IMR-90 (cell line): ENCODE results near the gene SET. TPM values are rescaled to one million over a fixed set of nuclear protein-coding genes. Genes with fewer than 3 reads are reported as not detected.

ENCODE experiments used
- ATAC-seq: fragments of 200-7000 bp; cut with Tn5 transposase; 2 replicates; pipeline ENCODE4 v1.9.1; 2020; ENCODE audit warnings: low read depth, mild to moderate bottlenecking, moderate library complexity
- BruUV-seq: library from RNA; stranded (reverse); fragments of 400-500 nt; replicated peaks from 2 replicates; lab custom pipeline; 2021; lab: Mats Ljungman, UMichigan
- CTCF ChIA-PET: fragments of 300-600 bp; formaldehyde crosslinking; extraction: SDS; loops from one replicate; lab custom pipeline; 2021; ENCODE audit warnings: antibody characterized with exemption; lab: Yijun Ruan, JAX
- POLR2A ChIA-PET: fragments of 300-600 bp; sonication (Branson Sonifier 250); formaldehyde crosslinking; loops from one replicate; lab custom pipeline; 2022; ENCODE audit warnings: antibody characterized with exemption; ENCODE audit not compliant: unreplicated experiment; lab: Charles Lee
- DNase-seq: peaks from one replicate; pipeline ENCODE4 v3.0.0; 2013
- H2AFZ ChIP-seq: replicated peaks from 2 replicates; pipeline ENCODE3; 2013; ENCODE audit warnings: low read length, mild to moderate bottlenecking; ENCODE audit not compliant: poor library complexity
- H2AK5ac ChIP-seq: 2 replicates; pipeline ENCODE4 v1.6.1; 2013; ENCODE audit warnings: low read depth, low read length, inconsistent platforms
- H2AK9ac ChIP-seq: replicated peaks from 2 replicates; pipeline ENCODE3; 2013; ENCODE audit warnings: mild to moderate bottlenecking, low read depth, low read length, moderate library complexity; ENCODE audit not compliant: poor library complexity
- H2BK120ac ChIP-seq: 2 replicates; pipeline ENCODE4 v1.6.1; 2013; ENCODE audit warnings: low read depth, low read length, inconsistent platforms
- H2BK15ac ChIP-seq: 3 replicates; pipeline ENCODE4 v1.6.1; 2013; ENCODE audit warnings: low read depth, low read length, inconsistent platforms
- H2BK20ac ChIP-seq: 2 replicates; pipeline ENCODE4 v1.6.1; 2013; ENCODE audit warnings: low read depth, mild to moderate bottlenecking, inconsistent platforms, low read length, moderate library complexity
- H2BK5ac ChIP-seq: 2 replicates; pipeline ENCODE4 v1.6.1; 2013; ENCODE audit warnings: mild to moderate bottlenecking, low read depth, low read length, inconsistent platforms; ENCODE audit not compliant: poor library complexity, severe bottlenecking
- H3K14ac ChIP-seq: replicated peaks from 2 replicates; pipeline ENCODE4 v1.6.1; 2013; ENCODE audit warnings: low read depth, low read length, inconsistent platforms
- H3K18ac ChIP-seq: 2 replicates; pipeline ENCODE4 v1.6.1; 2013; ENCODE audit warnings: low read depth, low read length, control low read depth
- H3K23ac ChIP-seq: 2 replicates; pipeline ENCODE4 v1.6.1; 2013; ENCODE audit warnings: low read depth, low read length, inconsistent platforms
- H3K27ac ChIP-seq: 2 replicates; pipeline ENCODE4 v1.5.1; 2013; ENCODE audit warnings: mild to moderate bottlenecking, control low read depth, low read length; ENCODE audit not compliant: insufficient read depth
- H3K27me3 ChIP-seq: 2 replicates; pipeline ENCODE4 v1.6.1; 2013; ENCODE audit warnings: low read length; ENCODE audit not compliant: control insufficient read depth, insufficient read depth
- H3K36me3 ChIP-seq: 2 replicates; pipeline ENCODE4 v1.6.1; 2013; ENCODE audit warnings: low read length, mixed read lengths; ENCODE audit not compliant: control insufficient read depth, insufficient read depth
- H3K4ac ChIP-seq: 2 replicates; pipeline ENCODE4 v1.6.1; 2013; ENCODE audit warnings: low read depth, low read length, inconsistent platforms
- H3K4me1 ChIP-seq: 2 replicates; pipeline ENCODE4 v1.6.1; 2013; ENCODE audit warnings: low read length, mixed read lengths; ENCODE audit not compliant: control insufficient read depth, insufficient read depth
- H3K4me2 ChIP-seq: 2 replicates; pipeline ENCODE4 v1.6.1; 2013; ENCODE audit warnings: low read depth, mild to moderate bottlenecking, control low read depth, low read length, moderate library complexity
- H3K4me3 ChIP-seq: 2 replicates; pipeline ENCODE4 v1.5.1; 2013; ENCODE audit warnings: low read depth, mild to moderate bottlenecking, control low read depth, low read length, moderate library complexity; ENCODE audit not compliant: insufficient read depth
- H3K56ac ChIP-seq: 2 replicates; pipeline ENCODE4 v1.6.1; 2013; ENCODE audit warnings: low read length, inconsistent platforms; ENCODE audit not compliant: insufficient read depth; ENCODE audit errors: extremely low read depth
- H3K79me1 ChIP-seq, 2 experiments: 2 replicates each; pipeline ENCODE4 v1.6.1; 2013; ENCODE audit warnings: low read length in 2 of 2, inconsistent platforms in 1 of 2, low read depth in 1 of 2
- H3K9ac ChIP-seq: 2 replicates; pipeline ENCODE4 v1.6.1; 2013; ENCODE audit warnings: low read depth, low read length, control low read depth
- H3K9me1 ChIP-seq: 2 replicates; pipeline ENCODE4 v1.6.1; 2013; ENCODE audit warnings: low read length, inconsistent platforms; ENCODE audit not compliant: insufficient read depth
- H3K9me3 ChIP-seq: 2 replicates; pipeline ENCODE4 v1.6.1; 2013; ENCODE audit warnings: low read length; ENCODE audit not compliant: control insufficient read depth, insufficient read depth
- H4K20me1 ChIP-seq: 2 replicates; pipeline ENCODE4 v1.6.1; 2013; ENCODE audit warnings: low read length, inconsistent platforms; ENCODE audit not compliant: insufficient read depth
- H4K5ac ChIP-seq: 2 replicates; pipeline ENCODE4 v1.6.1; 2013; ENCODE audit warnings: mild to moderate bottlenecking, low read depth, low read length, control low read depth
- H4K8ac ChIP-seq, 2 experiments: 2 replicates each; pipeline ENCODE4 v1.6.1; 2013; ENCODE audit warnings: low read depth in 2 of 2, low read length in 2 of 2, control low read depth in 1 of 2, inconsistent platforms in 1 of 2
- H4K91ac ChIP-seq: 2 replicates; pipeline ENCODE4 v1.6.1; 2013; ENCODE audit warnings: low read depth, low read length, inconsistent platforms; ENCODE audit not compliant: insufficient read depth
- BHLHE40 ChIP-seq: fragments of 150-350 bp; IDR thresholded peaks from 2 replicates; pipeline ENCODE4 v1.6.1; 2016; ENCODE audit warnings: mild to moderate bottlenecking, low read depth, low read length
- RAD21 ChIP-seq: IDR thresholded peaks from 2 replicates; pipeline ENCODE4 v1.6.1; 2012; ENCODE audit warnings: low read length, improper control_type of control experiment
- WGBS, 2 experiments: methylation state at CpG; one replicate each; pipeline versions ENCODE4 v1.1.5 to v1.1.7; 2013; ENCODE audit warnings: missing lambda C conversion rate in 2 of 2; ENCODE audit not compliant: insufficient read length in 1 of 2; ENCODE audit errors: extremely low coverage in 2 of 2; 5-methylcytosine and 5-hydroxymethylcytosine counted together
- dilution Hi-C: fragments of 300-500 bp; cut with HindIII; formaldehyde crosslinking; loops from one replicate; pipeline ENCODE4 v1.14.3; 2018; ENCODE audit warnings: low sequenced_read_pairs; ENCODE audit not compliant: unreplicated experiment
- in situ Hi-C: fragments of 300-500 bp; cut with MboI; formaldehyde crosslinking; loops from 3 replicates; pipeline ENCODE4 v1.14.3; 2019; ENCODE audit warnings: low sequenced_read_pairs, inconsistent platforms, mixed read lengths
- intact Hi-C: fragments of 100-400 bp; cut with micrococcal nuclease; formaldehyde crosslinking; loops from 2 replicates; pipeline ENCODE4 v1.10.0; 2022
- polyA plus RNA-seq, 3 experiments: library from polyadenylated mRNA; depleted of rRNA; stranded (reverse); fragments of >200 nt; gene quantifications; 2 replicates each; pipeline ENCODE4 v1.2.3, GENCODE V29; 2012; ENCODE audit warnings: low replicate concordance in 1 of 3
- total RNA-seq: library from RNA; depleted of rRNA; stranded (reverse); fragments of >200 nt; gene quantifications from 2 replicates; pipeline ENCODE4 v1.2.3, GENCODE V29; 2012
- TF ChIP-seq, protein P1 (sequence below): fragments of 150-350 bp; IDR thresholded peaks from 2 replicates; pipeline ENCODE4 v1.6.1; 2017; ENCODE audit warnings: mild to moderate bottlenecking, antibody characterized with exemption, low read length, low read depth

The SET gene
- total and polyA plus RNA-seq, 2 of the 4 experiments (the other 2 are of a cell fraction), result 104 to 182 TPM

DNA sequence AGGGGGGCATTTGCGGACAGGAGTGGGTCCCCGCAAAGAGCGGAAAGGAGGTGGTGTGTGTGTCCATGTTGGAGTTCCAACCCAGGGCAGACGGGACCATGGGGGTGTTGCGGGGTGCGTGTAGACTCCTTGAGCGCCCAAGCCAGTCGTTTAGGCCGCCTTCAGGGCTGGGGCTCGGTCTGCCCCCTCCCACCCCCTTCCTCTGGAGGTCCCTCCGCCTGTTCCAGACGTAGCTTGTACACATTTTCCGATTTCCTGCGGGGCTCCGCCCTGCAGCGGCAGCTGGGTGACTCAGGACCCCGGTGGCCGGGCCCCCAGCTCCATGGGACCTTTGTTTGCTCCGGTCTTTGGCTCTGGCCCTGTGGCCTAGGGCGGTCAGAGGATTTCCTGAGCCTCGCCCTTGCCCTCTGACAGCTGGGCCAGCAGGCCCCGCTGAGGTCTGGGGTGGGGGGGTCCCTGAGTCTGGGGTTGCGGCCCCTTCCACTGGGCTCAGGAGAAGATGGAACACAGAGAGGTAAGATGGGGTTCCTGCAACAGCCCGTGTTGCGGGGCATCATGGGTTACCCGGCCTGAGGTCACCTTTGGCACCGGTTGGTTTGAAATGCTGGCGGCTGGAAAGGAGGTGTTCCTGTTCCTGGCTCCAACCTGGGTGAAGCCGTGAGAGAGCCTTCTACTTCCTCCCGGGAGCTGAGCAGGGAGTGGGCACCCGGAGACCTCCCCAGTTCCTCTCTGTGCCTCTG lies 14.8 kb downstream of the SET start (continued):
- TF ChIP-seq, protein P1, sequence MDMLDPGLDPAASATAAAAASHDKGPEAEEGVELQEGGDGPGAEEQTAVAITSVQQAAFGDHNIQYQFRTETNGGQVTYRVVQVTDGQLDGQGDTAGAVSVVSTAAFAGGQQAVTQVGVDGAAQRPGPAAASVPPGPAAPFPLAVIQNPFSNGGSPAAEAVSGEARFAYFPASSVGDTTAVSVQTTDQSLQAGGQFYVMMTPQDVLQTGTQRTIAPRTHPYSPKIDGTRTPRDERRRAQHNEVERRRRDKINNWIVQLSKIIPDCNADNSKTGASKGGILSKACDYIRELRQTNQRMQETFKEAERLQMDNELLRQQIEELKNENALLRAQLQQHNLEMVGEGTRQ, result no peak

DNA sequence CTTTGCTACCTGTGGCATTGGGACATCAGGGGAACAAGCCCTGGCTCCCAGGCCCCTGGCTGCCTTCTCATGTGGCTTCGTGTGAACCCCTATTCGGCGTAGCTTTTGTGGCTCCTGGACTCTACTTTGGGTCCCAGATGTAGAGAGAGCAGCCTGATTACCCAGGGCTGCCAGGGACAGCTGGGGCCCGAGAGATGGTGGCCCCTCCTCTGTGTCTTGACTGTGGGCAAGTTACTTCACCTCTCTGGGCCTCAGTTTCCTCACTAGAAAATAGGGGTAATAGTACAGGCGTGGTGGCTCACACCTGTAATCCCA lies 15.3 kb downstream of the SET start:
- Histone ChIP-seq H2AK9ac (peak overlapping the region; percentile 31), H3K56ac (no peak overlapping the region), H3K27me3 (no peaks in the 10 kb centered on the region), H2BK120ac (no peak overlapping the region), H3K18ac (no peak overlapping the region), H3K4me2 (no peak overlapping the region), H3K9ac (no peak overlapping the region), H4K5ac (no peak overlapping the region), H3K36me3 (no peaks in the 10 kb centered on the region), H2AFZ (no peak overlapping the region), H3K4me3 (no peak overlapping the region), H3K79me1 (peaks cover 0 to 17% of the 10 kb centered on the region in 2 experiments; a peak in 3 of 4 replicates), H3K27ac (no peak overlapping the region), H2BK20ac (no peak overlapping the region), H3K9me1 (peaks cover 9% of the 10 kb centered on the region), H3K4ac (no peak overlapping the region), H4K8ac (no peak overlapping the region), H3K4me1 (no peaks in the 10 kb centered on the region), H2BK5ac (no peak overlapping the region), H2BK15ac (no peak overlapping the region), H3K9me3 (no peaks in the 10 kb centered on the region), H2AK5ac (no peak overlapping the region), H3K14ac (no peak overlapping the region), H3K23ac (no peak overlapping the region), H4K20me1 (no peaks in the 10 kb centered on the region), H4K91ac (no peak overlapping the region)
- intact Hi-C loops (no loop called here), dilution Hi-C loops (no loop called here), in situ Hi-C loops (no loop called here)
- WGBS, 2 experiments, result 83% methylated on average over 1 of the region's 5 CpGs; no CpG with 5 or more reads in 1 of the 2 experiments
- TF ChIP-seq BHLHE40 (no peak), RAD21 (no peak)
- TF ChIP-seq, protein P1, result no peak
- ChIA-PET CTCF (no interaction called here), POLR2A (no interaction called here)
- no TSS peak for BruUV-seq
- ATAC-seq (no peak), DNase-seq (no peak)
